GM21515 (cell line): ENCODE measurements around the gene GPR35.

Experiments used
- ATAC-seq: cut with Tn5 transposase; IDR thresholded peaks from one replicate; pipeline ENCODE4 v1.9.1; 2021; ENCODE audit not compliant: unreplicated experiment

GPR35 gene

GRCh38 chr2:240588669-240589068 is 36.6 kb upstream of the GPR35 start:
- ATAC-seq = no peak

DNA sequence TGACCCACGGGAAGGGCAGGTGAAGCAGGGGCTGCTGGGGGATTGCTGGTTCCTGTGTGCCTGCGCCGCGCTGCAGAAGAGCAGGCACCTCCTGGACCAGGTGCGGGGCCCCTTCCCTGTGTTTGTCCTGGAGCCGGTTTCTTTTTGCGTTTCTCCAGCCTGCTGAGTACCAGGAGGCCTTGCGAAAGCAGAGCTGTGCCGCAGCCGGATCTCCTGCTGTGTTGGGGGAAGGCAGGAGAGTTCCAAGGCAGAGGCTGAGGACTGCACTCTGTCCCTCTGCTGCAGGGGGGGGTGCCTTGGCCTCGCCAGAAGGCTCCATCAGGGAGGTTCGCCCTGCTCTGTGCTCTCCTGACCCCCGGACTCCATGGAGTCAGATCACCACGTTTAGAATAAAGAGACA is 35.9 kb upstream of the GPR35 start:
- ATAC-seq = no peak

GRCh38 chr2:240589850-240590525 is 35.3 kb upstream of the GPR35 start:
- no peak for ATAC-seq

DNA sequence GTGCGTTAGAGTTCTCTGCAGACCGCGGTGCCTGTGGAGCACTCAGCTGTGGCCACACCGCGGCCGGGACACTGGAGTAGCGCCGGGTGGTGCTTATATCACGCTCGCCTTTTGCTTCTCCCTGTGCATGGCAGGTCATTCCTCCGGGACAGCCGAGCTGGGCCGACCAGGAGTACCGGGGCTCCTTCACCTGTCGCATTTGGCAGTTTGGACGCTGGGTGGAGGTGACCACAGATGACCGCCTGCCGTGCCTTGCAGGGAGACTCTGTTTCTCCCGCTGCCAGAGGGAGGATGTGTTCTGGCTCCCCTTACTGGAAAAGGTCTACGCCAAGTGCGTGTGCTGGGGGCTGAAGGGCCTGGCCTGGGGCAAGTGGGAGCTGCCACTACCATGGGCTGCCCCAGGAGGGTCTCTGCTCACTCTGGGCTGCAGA is 34.6 kb upstream of the GPR35 start:
- ATAC-seq = no peak

DNA sequence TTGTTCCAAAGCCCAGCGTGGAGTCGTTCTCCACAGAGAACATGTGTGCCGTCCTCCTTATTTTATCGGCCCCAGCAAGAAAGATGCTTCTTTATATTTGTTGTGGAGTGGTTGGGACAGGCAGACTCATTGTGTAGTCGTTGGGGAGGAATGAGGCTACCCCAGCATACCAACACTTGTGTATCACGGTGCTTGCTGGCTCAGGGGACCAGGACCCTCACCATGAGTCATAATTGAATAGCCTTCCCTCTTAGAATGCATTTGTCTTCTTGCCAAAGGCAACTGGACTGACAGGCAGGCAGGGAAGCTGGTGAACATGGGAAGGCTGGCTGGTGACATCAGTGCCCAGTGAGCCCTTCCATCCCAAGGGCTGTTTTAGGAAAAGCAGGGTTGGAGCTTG is 34.1 kb upstream of the GPR35 start:
- ATAC-seq = no peak

- ATAC-seq = no peak
Measured at GRCh38 chr2:240591784-240592183, 33.5 kb upstream of the GPR35 start.

- no peak for ATAC-seq
Measured at GRCh38 chr2:240593026-240593702, 32.1 kb upstream of the GPR35 start.

DNA sequence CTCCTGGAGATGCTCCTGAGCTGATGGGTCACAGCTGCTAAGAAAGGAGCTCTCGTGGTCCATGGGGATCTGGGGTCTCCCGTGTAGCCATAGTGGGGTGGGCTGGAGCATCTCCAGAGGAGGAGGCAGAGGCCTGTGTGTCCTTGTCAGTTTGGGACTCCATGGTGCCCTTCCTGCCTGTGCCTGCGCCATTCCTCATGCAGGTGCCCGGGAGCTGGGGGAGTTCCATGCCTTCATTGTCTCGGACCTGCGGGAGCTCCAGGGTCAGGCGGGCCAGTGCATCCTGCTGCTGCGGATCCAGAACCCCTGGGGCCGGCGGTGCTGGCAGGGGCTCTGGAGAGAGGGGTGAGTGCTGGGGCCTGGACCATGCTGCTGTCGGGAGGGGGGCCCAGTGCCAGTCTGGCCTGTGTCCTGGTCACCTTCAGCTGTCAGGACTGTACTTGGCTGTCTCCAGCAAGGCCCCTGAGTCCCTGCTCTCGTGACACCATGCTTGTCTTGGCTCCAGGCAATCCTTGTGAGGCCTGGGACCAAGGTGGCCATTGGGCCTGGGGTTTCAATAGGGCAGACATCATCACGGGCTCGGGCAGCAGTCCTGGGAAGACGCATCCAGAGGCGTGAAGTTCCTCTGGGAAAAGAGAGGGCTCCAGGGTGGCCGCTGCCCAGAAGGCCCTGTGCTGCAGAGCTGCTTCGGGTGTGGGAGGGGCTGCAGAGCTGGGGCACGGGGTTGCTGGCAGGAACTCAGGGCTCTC is 31.4 kb upstream of the GPR35 start:
- ATAC-seq = no peak

GRCh38 chr2:240594511-240595380 is 30.5 kb upstream of the GPR35 start:
- ATAC-seq = no peak

GRCh38 chr2:240595381-240596079 is 29.8 kb upstream of the GPR35 start:
- no peak for ATAC-seq

DNA sequence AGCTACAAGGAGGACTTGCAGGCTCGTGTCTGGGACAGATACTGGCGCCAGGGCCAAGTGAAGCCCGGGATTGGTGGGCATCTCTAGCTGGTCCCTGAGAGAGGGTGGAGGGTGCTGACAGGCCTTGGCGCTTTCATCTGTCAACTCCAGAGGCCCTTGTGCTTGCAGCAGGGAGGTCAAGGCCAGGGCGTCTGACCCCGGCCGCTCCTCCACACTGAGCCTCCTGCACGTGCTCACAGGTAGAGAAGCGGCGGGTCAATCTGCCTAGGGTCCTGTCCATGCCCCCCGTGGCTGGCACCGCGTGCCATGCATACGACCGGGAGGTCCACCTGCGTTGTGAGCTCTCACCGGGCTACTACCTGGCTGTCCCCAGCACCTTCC is 29.2 kb upstream of the GPR35 start:
- no peak for ATAC-seq

DNA sequence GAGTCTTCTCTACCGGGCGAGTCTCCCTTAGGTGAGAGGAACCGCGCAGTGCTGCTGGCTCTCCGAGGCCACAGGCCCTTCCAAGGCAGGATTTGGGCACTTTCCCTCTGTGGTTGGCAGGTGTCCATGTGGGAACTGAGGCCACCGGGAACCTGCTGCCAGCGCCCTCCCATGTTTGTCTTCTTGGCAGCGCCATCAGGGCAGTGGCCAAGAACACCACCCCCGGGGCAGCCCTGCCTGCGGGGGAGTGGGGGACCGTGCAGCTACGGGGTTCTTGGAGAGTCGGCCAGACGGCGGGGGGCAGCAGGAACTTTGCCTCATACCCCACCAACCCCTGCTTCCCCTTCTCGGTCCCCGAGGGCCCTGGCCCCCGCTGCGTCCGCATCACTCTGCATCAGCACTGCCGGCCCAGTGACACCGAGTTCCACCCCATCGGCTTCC is 28.8 kb upstream of the GPR35 start:
- no peak for ATAC-seq

- ATAC-seq = no peak
Measured at GRCh38 chr2:240597054-240597418, 28.2 kb upstream of the GPR35 start.

DNA sequence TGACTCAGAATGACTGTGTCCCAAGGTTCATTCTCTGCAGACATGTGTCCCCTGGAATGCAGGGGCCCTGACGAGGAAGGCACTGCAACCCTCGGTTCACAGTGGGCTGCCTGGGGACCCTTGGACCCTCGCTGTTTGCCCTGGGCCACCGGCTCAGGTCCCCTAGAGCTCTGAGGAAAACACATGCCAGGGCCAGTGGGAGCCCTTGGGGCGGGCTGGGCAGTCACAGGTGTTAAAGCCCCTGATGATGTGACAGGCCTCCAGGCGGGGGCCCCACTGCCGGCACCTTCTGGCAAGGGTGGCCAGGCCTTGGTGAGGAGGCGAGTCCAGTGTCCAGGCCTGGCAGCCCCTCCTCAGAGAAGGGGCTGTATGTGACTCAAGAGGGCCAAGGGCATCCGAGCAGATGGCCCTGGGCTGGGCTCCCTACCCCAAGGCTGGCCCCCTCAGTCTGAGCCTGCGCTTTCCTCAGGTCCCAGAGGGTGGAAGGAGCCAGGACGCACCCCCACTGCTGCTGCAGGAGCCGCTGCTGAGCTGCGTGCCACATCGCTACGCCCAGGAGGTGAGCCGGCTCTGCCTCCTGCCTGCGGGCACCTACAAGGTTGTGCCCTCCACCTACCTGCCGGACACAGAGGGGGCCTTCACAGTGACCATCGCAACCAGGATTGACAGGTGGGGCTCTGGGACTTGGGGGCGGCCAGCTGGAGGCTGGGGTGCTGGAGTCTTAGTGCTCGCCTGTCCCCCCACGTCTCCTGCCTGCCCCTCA is 27.7 kb upstream of the GPR35 start:
- ATAC-seq = no peak

DNA sequence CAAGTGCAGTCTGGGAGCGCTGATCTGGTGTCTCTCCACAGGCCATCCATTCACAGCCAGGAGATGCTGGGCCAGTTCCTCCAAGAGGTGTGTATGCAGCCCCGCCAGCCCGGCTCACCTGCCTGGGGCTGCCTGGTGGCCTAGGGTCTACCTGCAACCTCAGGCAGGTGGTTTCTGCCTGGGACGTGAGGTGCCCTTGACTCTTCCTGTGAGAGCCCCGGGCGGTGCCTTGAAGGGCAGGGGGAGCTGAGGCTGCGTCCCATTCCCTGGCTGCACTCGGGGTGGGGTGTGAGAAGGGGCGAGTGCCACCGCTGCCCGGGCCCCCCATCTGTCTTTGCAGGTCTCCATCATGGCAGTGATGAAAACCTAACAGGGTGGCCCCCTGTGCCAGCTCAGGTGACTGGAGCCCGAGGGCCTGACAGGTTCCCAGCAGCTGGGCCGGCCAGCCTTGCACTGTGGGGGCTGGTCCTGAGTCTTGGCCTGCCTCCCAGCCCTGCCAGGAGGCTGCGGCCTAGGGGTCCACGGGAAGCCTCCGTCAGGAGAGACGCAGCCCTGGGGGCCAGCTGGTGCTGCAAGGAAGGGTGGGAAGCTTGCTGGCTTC is 26.9 kb upstream of the GPR35 start:
- ATAC-seq = no peak

DNA sequence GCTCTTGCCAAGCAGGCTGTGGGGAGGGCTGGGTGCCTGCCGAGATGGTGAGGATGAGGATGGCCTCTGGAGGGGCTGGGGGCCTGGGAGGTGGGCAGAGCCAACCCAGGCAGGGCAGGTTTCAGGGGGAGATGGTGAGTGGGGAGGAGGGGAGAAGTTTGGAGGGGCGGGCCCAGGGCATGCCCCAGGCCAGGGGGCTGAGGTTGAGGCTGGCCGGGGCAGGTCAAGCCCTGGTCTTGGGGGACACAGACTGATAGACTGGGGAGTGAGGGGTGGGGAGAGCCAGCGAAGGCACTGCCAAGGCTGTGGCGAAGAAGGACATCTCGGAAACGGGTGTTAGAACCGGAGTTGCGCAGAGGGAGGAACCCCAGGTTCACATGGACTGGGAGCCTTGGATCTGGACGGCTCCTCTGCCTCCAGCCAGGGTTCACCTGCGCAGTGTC is 26.1 kb upstream of the GPR35 start:
- ATAC-seq = no peak

DNA sequence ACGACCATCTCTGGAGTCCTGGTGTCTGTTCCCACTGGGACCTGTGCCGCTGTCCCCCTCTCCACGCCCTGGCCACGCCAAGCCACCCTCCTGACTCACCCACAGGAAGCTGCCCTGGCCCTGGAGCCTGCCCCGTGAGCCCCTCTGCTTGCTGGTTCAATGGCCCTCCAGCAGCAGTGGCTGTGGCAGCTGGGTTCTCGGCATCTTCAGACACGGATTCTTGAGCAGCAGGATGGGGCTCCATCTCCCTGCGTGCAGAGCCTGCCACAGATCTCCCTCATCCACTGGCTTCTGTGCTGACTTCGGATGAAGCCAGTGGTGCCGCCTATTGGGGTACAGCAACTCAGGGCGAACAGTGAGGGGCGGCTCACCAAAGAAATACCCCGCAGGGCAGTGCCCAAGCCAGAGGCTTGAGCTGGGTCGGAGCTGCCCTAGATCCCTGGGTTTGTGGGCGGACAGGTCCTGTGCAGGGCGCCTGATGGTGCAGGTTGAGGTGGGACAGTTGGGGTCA is 24.8 kb upstream of the GPR35 start:
- no peak for ATAC-seq

DNA sequence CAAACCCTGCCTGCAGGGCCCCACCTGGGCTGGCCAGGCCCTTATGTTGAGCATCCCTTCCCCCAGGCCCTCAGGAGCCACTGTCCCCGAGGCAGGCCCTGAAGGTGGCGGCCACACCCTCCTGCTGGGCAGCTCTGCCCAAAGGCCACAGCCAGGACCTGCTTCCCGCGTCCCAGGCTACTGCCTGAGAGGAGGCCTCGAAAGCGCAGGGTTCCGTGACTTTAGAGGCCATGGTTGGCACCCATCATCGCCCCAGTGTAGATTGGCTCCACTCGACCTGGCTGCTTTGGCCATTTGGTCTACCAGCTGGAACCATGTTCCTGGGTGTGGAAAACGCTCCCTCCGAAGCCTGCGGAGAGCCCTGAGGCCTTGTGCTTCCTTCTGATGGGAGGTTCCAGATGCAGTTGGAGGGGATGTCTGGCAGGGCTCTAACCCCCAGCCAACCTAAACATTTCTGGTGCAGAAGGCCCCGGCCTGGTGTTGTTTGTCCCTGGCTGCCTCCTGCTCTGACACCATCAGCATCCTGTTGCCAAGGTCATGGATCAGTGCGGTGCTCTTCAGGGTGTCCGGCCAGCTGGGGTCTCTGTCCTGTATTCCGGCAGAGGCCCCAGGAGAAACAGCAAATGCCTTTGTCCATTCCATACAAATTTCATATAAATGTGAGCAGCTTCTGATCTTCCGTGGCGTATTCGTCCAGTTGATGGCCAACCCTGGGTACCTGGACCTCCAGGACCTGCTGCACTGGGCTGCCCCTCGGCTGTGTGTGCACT is 24.0 kb upstream of the GPR35 start:
- ATAC-seq = no peak

- ATAC-seq = no peak
Measured at GRCh38 chr2:240601831-240602160, 23.5 kb upstream of the GPR35 start.
